ENCODE results near the gene SBF2.
"Not testable (repeated sequence)": the region's sequence is repeated elsewhere in the genome, so short reads cannot be mapped to it uniquely, and the experiment has no call there.

Gene SBF2

DNA sequence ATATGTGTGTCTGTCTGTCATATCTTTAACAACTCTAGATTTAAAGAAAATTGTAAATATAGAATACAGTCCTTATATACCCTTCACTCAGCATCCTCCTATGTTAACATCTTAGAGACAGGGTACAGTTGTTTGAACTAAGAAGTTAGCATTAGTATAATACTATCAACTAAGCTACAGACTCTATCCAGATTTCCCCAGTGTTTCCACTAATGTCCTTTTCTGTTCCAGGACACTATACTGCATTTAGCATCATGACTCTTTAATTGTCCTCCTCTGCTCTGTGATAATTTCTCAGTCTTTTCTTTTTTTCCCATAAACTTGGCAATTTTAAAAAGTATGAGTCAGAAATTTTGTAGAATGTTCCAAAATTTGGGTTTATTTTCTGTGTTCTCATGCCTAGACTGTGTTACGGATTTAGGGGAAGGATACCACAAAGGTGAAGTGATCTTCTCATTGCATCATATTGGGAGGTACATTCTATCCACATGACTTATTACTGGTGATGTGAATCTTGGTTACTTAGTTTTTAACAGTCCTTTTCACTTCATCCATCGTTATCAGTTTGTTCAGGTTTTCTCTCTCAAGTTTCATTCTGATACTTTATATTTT, 168.4 kb downstream of the SBF2 start:
- DNase-seq (ENCODE audit: extremely low read depth in 1 of 2, low read depth in 1 of 2): no peak

DNA sequence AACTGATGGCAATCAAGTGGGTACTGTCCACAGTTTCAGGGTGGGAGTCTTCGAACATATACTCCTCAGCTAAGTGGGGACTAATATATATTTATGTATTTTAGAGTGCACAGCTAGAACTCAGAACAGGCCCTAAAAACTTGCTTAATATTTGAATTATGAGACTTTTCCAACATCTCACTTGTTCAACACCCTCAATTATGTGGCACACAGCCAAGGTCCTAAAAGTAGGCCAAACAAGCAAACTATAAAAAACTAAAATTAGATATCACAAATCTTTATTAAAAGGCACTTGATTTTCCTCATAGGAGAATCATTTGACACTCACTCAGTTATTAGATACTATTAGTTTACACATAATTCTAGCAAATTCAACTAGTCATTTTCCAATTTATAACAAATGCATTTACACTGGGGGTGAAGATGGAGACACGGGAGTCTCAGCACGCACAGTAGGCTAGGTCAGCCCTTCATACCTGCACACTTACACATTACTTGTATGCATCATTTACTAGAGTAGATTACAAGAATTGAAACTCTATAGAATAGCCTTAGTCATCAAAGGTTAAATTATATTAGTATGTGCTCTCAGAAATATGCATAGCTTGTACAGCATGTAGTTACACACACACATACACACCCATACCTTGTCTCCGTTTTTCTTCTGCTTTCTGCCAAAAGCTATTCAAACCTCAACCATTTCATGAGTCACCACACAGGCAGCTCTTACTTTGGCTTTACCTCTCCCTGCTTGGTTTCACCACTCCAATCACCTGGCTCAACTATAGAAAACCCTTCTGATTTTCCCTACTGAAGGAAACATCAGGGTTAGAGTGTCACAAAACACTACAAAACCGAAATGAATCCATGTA, 171.5 kb downstream of the SBF2 start:
- no peak for DNase-seq (ENCODE audit: extremely low read depth in 1 of 2, low read depth in 1 of 2)

DNA sequence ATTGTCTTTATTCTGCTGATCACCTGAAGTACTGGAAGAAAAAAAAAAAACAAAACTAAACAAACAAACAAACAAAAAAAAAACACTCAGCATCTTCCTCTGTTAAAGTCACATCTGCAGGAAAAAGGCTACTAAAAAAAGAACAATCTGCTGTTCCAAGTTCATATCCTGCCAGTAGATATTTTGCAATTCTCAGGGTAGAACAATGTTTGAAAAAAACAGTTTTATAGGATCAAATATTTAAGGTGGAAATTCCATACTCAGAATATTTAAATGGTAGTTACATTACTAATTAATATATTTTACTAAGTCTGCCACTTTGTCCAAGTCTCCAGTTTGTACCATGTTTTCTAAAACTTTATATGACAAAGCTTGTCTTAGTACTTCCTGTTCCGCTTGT, 175.2 kb downstream of the SBF2 start:
- DNase-seq (ENCODE audit: extremely low read depth in 1 of 2, low read depth in 1 of 2): no peak

DNA sequence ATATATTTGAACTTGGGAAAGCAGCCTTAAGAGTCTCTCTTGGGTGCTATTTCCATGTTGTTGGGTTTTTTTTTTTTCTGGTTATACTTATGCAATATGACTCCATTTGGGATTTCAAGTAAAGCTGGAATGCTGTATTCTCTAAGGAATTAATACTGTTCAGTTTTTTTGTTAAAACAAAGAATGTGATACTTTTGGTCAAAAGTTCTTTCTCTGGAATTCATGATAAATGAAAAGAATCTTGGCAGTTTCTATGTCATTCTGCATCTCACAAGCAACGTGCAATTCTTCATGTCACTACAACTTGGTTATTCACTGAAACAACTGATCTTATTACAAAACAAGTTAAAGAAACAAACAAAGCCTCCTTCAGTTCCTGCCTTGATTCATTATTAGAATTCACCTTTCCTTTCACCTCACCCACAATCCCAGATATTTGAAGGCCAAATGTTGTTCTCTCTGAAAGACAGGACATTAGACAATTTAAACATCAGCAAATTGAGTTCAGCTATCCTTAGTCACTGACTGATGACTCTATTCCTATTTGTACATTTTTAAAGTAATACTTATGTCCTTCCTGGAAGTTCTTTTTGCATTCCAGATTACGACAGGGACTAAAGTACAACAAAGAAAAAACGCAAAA, 176.2 kb downstream of the SBF2 start:
- no peak for DNase-seq (ENCODE audit: extremely low read depth in 1 of 2, low read depth in 1 of 2)

DNA sequence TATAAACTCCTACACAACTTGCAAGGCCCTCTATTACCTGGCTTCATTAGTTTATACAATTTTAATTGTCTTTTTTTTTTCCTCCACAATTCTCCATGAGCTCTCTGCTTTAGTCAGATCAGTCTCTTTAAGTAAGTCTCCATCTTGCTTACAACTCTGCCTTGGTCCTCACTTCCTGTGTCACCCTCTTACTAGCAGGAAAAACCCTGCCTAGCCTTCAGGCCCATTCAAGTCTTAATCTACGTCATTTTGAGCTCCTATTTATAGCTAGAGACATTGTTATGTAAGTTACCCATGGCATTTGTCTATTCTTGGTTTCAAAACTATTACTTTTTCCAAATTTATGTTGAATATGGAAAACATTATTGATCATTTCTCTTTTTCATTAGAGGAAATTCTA, 177.4 kb downstream of the SBF2 start:
- DNase-seq (ENCODE audit: extremely low read depth in 1 of 2, low read depth in 1 of 2): no peak

DNA sequence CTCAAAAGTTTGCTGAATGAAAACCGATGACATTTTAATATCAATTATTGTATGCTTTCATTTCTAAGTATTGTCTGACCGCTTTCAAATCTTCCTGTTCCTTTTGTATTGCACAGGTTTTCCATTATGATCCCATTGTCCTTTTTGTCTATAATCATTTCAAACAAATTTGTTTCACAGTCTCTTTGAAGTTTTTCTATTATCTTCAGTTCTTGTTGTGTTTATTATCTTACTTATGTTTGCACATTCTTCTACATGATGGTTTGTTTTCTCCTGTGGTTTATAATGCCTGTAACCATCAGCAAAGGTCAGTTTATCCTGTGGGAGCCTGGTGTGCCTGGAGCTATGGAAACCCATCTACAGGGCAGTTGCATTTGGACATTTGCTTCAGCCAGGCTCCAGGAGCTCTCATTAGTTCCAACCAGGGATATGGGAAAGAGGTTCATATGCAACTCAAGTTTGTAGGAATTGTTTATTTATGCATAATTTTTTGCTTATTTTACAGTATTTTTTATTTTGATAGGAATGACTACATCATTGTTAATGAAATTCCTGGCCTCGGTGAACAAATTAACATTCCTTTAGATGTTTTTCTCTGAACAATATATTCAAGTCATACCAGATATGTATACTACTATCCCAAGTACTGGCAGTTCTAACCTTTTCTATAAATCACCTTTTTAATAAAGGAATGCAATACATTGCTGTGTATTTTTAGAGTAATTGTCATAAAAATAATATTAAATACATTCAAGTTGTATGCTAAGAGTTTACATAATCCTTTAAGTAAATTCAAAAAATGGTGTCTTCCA, 179.2 kb downstream of the SBF2 start:
- DNase-seq (ENCODE audit: extremely low read depth in 1 of 2, low read depth in 1 of 2): no peak

DNA sequence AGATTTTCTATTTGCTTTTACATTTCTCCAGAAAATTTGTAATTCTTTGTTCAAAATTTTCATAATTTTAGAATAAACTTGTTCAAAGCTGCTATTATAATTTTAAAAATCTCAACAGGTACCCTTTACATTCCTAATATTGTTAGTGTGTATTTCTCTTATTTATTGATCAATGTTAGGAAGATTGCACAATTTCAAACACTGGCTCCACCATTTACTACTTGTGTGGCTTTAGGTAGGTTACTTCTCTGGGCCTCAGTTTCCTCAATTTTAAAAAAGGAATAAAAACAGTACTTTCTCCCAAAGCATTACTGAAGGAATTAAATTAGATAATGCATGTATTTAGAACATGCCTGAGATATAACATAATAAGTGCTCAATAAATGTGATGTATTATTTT, 180.2 kb downstream of the SBF2 start:
- DNase-seq (ENCODE audit: extremely low read depth in 1 of 2, low read depth in 1 of 2): no peak

DNA sequence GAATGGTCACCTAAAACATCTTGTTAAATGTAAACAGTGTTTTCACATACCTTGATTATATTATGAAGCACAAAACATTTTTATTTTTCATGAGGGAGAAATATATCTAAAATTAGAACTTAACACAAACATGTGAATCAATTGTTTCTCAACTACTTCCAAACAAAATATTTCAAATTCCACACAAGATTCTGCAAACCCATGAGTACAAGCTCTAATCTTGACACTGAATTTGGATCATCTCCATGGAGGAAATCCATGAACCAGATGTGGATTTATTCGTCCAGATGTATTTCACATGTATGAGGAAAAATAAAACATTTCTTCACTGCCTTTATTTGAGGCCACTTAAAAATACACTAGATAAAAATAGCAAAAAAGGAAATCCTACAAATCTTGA, 184.2 kb downstream of the SBF2 start:
- no peak for DNase-seq (ENCODE audit: extremely low read depth in 1 of 2, low read depth in 1 of 2)

DNA sequence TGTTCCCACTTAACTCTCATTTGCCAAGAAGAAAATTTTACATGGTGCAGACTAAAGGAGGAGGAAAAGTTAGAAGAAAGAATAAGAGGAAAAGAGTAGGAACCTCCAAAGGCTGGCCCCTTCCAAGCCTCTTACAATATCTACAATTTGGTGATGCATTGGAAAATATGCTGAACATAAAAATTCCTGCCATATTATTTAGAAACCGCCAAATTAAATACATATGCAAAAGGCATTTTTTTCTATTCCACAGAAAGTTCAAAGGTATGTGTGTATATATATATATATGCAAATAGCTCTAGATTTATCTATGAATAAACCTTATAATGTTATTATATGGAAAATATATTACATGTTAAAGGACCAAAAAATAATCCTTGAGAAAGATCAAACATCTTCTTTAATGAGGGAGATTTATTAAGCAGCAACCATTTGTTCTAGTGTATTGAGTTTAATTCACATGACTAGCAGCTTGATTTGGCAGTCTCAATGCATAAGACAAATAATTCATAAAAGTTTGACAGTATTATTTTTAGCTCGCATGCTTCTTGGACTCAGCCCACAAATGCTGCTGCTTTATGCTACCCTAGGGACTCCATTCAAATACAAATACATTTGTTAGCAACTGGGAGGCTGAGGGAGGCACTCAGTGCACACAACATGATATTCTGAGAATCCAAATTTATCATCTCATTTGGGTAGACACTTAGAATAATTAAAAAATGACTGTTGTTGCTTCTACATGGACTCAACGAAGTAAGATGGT, 184.9 kb downstream of the SBF2 start:
- no peak for DNase-seq (ENCODE audit: extremely low read depth in 1 of 2, low read depth in 1 of 2)

DNA sequence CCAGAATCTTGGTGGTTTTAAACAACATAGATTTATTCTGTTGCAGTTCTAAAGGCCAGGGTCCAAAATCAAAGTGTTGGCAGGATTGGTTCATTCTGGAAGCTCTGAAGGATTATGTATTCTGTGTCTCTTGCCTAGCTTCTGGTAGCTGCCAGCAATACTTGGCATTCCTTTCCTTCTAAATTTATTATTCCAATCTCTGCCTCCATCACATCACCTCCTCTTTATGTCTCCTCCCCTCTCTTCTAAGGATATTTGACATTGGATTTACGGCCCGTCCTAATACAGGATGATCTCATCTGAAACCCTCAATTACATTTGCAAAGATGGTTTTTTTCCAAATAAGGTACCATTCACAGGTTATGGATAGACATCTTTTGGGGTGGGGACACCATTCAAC, 186.5 kb downstream of the SBF2 start:
- DNase-seq (ENCODE audit: extremely low read depth in 1 of 2, low read depth in 1 of 2): no peak

DNA sequence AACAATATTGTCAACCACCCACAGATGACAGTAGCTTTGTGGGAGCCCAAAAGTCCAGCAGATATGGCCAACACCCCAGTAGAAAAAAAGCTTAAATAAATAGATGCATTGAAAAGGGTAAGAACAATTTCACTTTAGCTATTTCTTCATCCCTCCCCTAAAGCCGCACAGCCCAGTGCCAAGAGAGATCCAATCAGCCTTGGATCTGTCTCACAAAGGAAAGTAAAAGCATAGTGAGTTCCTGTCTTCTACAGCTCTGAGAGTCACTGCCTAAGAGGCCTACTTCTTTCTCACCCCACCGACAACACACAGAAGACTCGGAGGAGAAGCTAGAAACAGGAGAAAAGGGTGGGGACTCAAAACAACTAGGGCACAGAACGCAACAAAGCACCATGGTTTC, 196.4 kb downstream of the SBF2 start:
- DNase-seq (ENCODE audit: extremely low read depth in 1 of 2, low read depth in 1 of 2): no peak

DNA sequence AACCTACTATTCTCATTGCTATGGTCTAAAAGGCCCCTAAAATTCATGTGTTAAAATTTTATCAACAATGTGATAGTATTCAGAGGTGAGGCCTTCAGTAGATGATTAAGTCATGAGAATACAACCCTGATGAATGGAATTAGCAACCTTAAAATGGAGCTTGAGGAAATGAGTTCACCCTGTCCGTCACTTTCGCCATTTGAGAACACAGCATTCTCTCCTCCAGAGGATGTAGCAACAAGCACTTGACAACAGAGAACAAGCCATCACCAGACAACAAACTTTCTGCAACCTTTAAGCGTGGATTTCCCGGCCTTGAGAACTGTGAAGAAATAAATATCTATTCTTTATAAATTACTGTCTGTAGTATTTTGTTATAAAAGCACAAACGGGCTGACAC, 197.0 kb downstream of the SBF2 start:
- DNase-seq (ENCODE audit: extremely low read depth in 1 of 2, low read depth in 1 of 2): no peak

DNA sequence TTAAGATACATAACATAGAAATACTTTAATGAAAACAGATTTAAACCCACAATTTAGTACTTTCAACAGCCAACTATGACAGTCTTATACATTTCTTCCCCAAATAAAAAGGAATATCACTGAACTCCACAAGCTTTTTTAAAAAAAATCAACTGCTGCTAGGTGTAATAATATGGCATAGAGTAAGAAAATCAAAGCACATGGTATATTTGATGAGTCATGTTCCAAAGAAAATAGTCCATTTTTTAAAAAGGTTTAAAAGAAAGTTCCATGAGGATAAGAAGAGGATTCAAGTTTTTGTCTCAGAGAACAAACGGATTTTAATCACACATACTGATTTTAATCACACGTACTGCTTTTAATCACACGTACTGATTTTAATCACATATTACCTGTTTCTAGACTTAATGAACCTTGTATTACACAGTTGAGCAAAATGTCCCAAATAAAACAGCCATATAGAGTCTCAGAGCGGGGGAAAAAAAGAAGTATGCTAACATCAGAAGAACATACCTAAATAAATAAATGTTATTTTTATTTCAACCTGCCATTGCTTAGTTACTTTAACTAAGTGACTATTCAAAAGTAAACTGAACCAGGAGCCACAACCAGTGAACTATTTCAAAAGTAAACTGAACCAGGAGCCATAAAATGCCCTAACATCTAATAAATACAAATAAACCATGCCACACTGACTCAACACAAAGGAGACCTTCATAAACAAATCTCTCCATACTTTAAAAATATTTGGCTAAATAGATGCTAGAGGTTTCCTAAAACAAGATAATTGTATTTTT, 198.4 kb downstream of the SBF2 start:
- DNase-seq (ENCODE audit: extremely low read depth in 1 of 2, low read depth in 1 of 2): no peak

DNA sequence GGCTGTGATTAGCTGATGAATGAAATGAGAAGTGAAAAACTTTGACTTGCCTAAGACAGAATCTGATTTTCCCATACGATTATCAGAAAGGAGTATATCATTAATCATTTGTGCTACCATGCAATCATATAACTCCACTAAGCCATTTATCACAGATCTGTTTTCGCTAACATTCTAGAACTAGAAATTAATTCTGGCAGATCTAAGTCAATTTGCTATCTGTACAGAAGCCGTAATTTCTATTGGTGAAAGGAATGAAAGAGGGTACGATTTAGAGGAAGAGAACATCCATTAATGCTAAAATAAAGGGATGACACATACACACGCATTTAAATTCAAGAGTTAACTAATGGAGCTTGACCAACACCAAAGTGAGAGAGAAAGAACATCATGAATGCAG, 201.6 kb downstream of the SBF2 start:
- no peak for DNase-seq (ENCODE audit: extremely low read depth in 1 of 2, low read depth in 1 of 2)

DNA sequence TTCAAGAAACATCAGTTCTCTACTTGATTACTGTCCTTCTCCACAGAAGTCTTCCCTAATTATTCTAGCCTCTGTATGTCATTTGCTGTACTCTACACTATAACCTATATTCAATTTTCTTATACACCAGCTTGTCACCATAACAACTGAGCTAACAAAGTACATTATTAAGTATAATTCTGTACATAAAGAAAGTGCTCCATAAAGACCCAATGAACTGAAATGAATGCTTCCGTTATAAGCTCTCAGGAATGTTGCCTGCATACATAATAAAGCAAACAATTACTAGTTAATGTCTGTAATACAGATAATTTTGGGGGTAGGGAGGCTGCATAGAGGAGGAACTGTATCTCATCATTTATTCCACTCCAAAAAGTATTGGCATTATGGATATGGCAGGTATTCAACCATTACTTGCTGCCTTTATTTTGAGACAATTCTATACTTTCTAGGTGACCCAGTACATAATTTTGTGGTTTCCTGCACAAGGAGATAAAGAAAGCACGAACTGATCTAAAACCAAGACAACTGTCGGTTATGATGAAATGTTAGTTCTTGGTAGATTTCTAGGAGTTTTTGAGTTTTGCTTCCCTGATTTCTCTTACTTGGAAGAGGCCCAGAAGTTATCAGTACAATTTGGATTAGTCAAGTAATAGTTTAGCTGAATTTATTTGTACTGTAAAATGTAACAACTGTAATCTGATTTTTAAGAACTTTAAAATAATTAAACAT, 202.5 kb downstream of the SBF2 start:
- no peak for DNase-seq (ENCODE audit: extremely low read depth in 1 of 2, low read depth in 1 of 2)

DNA sequence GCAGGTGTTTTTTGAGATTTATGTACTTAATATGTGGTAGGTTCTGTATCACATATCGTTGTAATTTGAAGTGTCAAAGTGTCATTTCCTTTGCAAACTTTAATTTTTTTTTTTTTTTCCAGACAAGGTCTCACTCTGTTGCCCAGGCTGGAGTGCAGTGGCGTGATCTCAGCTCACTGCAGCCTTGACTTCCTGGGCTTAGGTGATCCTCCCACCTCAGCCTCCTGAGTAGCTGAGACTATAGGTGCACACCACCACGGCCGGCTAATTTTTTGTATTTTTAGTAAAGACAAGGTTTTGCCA, 206.1 kb downstream of the SBF2 start:
- DNase-seq (ENCODE audit: extremely low read depth in 1 of 2, low read depth in 1 of 2): not testable (repeated sequence)

DNA sequence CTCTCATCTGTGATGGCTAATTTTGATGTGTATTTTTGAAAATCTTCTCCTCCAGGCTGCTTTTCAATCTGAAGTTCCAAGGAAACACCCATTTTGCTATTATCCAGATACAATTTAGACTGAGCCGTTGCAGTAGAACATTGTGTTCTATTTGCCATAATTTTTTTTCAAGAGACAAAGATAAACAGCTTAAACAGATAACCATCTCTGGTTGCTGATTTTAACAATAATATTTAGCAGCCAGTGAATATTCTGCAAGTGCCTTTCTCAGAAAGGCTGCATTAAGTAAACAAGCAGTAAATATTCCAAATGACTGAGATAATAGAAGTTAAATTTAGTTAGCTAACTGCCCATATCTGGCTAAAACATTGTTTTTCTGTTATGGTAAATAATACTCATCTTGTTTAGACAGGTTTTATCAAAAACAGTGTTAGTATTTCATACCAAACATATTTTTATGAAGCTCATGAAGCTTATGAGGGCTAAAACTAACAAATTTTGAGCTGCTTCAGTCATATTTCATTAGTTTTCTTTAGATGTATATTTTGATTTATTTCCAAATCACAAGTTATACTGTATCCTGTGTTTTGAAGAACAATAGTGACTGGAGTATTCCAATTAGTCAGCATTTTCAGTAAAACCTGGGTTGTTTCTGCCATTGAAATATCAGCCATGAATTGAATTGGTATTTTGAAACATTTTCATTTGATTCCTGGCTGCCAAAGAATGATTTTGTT, 206.7 kb downstream of the SBF2 start:
- DNase-seq (ENCODE audit: extremely low read depth in 1 of 2, low read depth in 1 of 2): no peak

DNA sequence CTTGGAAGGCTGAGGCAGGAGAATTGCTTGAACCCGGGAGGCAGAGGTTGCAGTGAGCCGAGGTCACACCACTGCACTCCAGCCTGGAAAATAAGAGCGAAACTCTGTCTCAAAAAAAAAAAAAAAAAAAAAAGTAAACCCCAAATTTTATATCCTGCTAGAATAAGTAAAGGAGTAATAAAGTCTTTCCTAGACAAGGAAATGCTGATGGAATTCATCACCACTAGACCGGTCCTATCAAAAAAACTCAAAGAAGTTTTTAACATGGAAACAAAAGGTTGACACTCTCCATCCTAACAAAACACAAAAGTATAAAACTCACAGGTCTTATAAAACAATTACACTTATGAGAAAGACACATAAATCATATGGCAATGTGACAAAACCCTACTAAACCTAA, 213.9 kb downstream of the SBF2 start:
- DNase-seq (ENCODE audit: extremely low read depth in 1 of 2, low read depth in 1 of 2): no peak

Data from activated CD8-positive, alpha-beta memory T cell treated with anti-CD3 and anti-CD28 coated beads for 1 hour (primary cell).